Measurements from ENCODE around the gene GPR156. TPM values are rescaled to one million over a fixed set of nuclear protein-coding genes. Genes with fewer than 3 reads are reported as not detected.

Gene GPR156
- total RNA-seq, 1 experiment from 2014 or later: 3.1 TPM

GRCh38 chr3:120145542-120146285 lies 139.3 kb downstream of the GPR156 start:
- Mint-ChIP-seq H3K9me3 (ENCODE audit: unreplicated experiment) (peaks cover 7% of the 10 kb centered on the region), H3K27ac (ENCODE audit: unreplicated experiment) (peak overlapping the region; percentile 96), H3K36me3 (ENCODE audit: insufficient read depth, unreplicated experiment) (peaks cover 12% of the 10 kb centered on the region), H3K4me3 (ENCODE audit: unreplicated experiment) (no peak overlapping the region), H3K4me1 (ENCODE audit: low read depth, unreplicated experiment) (peaks cover 56% of the 10 kb centered on the region), H3K27me3 (ENCODE audit: insufficient read depth, unreplicated experiment) (no peaks in the 10 kb centered on the region)
- Histone ChIP-seq H3K4me1 (peaks cover 55% of the 10 kb centered on the region), H3K9me3 (peaks cover 4% of the 10 kb centered on the region; the same call in 1 of the 2 replicates), H3K4me3 (ENCODE audit: low read depth, low read length) (no peak overlapping the region), H3K36me3 (ENCODE audit: control insufficient read depth, insufficient read depth, low read length) (no peaks in the 10 kb centered on the region; the same call in 1 of the 2 replicates), H3K27me3 (replicated peaks; ENCODE audit: control insufficient read depth, insufficient read depth, low read length) (no peaks in the 10 kb centered on the region)
- no peak for TF ChIP-seq CTCF (IDR thresholded peaks at IDR 0.05; ENCODE audit: insufficient read depth in 1 of 2, low read depth in 1 of 2, low read length in 1 of 2, severe bottlenecking in 1 of 2, unreplicated experiment in 1 of 2)
- intact Hi-C loops (cut with micrococcal nuclease; ENCODE audit: unreplicated experiment): loop anchor here (2.0 kb wide), 1 partner anchor 37 kb away; no protein-coding TSS in a partner anchor
- ChIA-PET CTCF (interaction anchor here (1.5 kb wide), 1 partner anchor 14 kb away, joined by 4 read pairs; no protein-coding TSS in a partner anchor), POLR2A (interaction anchor here (2.0 to 6.0 kb wide), 2 partner anchors 14 to 51 kb away, joined by 14 to 58 read pairs; partner anchors contain the start of gene GSK3B)
- no TSS peak for BruUV-seq (replicated peaks)
- peak; percentile 38 to 53 for DNase-seq

- DNase-seq: peak; percentile 68 to 82
- no TSS peak for BruUV-seq (replicated peaks)
- peaks cover 4% of the 10 kb centered on the region; the same call in 1 of the 2 replicates for H3K9me3 ChIP-seq
- ChIA-PET CTCF (interaction anchor here (0.5 to 1.5 kb wide), 3 partner anchors 16 to 49 kb away, joined by 3 to 5 read pairs (median 4); no protein-coding TSS in a partner anchor), POLR2A (interaction anchor here (2.0 to 6.0 kb wide), 2 partner anchors 15 to 49 kb away, joined by 14 to 58 read pairs; partner anchors contain the start of gene GSK3B)
- H3K4me1 ChIP-seq: peaks cover 55% of the 10 kb centered on the region
- H3K36me3 ChIP-seq (ENCODE audit: control insufficient read depth, insufficient read depth, low read length): no peaks in the 10 kb centered on the region; the same call in 1 of the 2 replicates
- Mint-ChIP-seq H3K4me1 (ENCODE audit: low read depth, unreplicated experiment) (peaks cover 50% of the 10 kb centered on the region), H3K9me3 (ENCODE audit: unreplicated experiment) (peaks cover 7% of the 10 kb centered on the region), H3K27ac (ENCODE audit: unreplicated experiment) (peak overlapping the region; percentile 96), H3K36me3 (ENCODE audit: insufficient read depth, unreplicated experiment) (peaks cover 12% of the 10 kb centered on the region), H3K4me3 (ENCODE audit: unreplicated experiment) (peak overlapping the region; percentile 40), H3K27me3 (ENCODE audit: insufficient read depth, unreplicated experiment) (no peaks in the 10 kb centered on the region)
- no peak overlapping the region for H3K4me3 ChIP-seq (ENCODE audit: low read depth, low read length)
- TF ChIP-seq CTCF (IDR thresholded peaks at IDR 0.05; ENCODE audit: insufficient read depth in 1 of 2, low read depth in 1 of 2, low read length in 1 of 2, severe bottlenecking in 1 of 2, unreplicated experiment in 1 of 2): no peak
- H3K27me3 ChIP-seq (replicated peaks; ENCODE audit: control insufficient read depth, insufficient read depth, low read length): no peaks in the 10 kb centered on the region
- intact Hi-C loops (cut with micrococcal nuclease; ENCODE audit: unreplicated experiment): loop anchor here (1.0 to 2.0 kb wide), 2 partner anchors 39 to 49 kb away; no protein-coding TSS in a partner anchor
Observed at GRCh38 chr3:120144267-120144666, 140.8 kb downstream of the GPR156 start.

GRCh38 chr3:120143676-120144075 lies 141.3 kb downstream of the GPR156 start:
- H3K27ac Mint-ChIP-seq (ENCODE audit: unreplicated experiment): peak overlapping the region; percentile 96
- Histone ChIP-seq H3K4me3 (ENCODE audit: low read depth, low read length) (no peak overlapping the region), H3K9me3 (peaks cover 4% of the 10 kb centered on the region; the same call in 1 of the 2 replicates), H3K36me3 (ENCODE audit: control insufficient read depth, insufficient read depth, low read length) (no peaks in the 10 kb centered on the region; the same call in 1 of the 2 replicates), H3K27me3 (replicated peaks; ENCODE audit: control insufficient read depth, insufficient read depth, low read length) (no peaks in the 10 kb centered on the region), H3K4me1 (peaks cover 51% of the 10 kb centered on the region)
- POLR2A ChIA-PET: interaction anchor here (2.0 to 6.0 kb wide), 2 partner anchors 16 to 49 kb away, joined by 14 to 58 read pairs; partner anchors contain the start of gene GSK3B
- no peaks in the 10 kb centered on the region for H3K27me3 Mint-ChIP-seq (ENCODE audit: insufficient read depth, unreplicated experiment)
- peak overlapping the region; percentile 40 for H3K4me3 Mint-ChIP-seq (ENCODE audit: unreplicated experiment)
- DNase-seq: peak; percentile 27 to 47
- no TSS peak for BruUV-seq (replicated peaks)
- no peak for TF ChIP-seq CTCF (IDR thresholded peaks at IDR 0.05; ENCODE audit: insufficient read depth in 1 of 2, low read depth in 1 of 2, low read length in 1 of 2, severe bottlenecking in 1 of 2, unreplicated experiment in 1 of 2)
- CTCF ChIA-PET: no interaction called here
- intact Hi-C loops (cut with micrococcal nuclease; ENCODE audit: unreplicated experiment): loop anchor here (1.0 to 2.0 kb wide), 2 partner anchors 39 to 48 kb away; no protein-coding TSS in a partner anchor
- H3K4me1 Mint-ChIP-seq (ENCODE audit: low read depth, unreplicated experiment): peaks cover 48% of the 10 kb centered on the region
- H3K9me3 Mint-ChIP-seq (ENCODE audit: unreplicated experiment): peaks cover 7% of the 10 kb centered on the region
- H3K36me3 Mint-ChIP-seq (ENCODE audit: insufficient read depth, unreplicated experiment): peaks cover 12% of the 10 kb centered on the region
